Stimulated activated CD4-positive, alpha-beta T cell treated with anti-CD3 and anti-CD28 coated beads, Interleukin-1b, Interleukin-23, amount 100 ng/mL, for 4 hours (primary cell): ENCODE results near the gene CPED1.
"Not testable (repeated sequence)": the region's sequence is repeated elsewhere in the genome, so short reads cannot be mapped to it uniquely, and the experiment has no call there.

ENCODE experiments used
- DNase-seq, 2 donors: peaks; one replicate each; pipeline ENCODE4 v3.0.0-alpha.2; 2020; ENCODE audit warnings: low read depth in 2 of 2

Gene CPED1

DNA sequence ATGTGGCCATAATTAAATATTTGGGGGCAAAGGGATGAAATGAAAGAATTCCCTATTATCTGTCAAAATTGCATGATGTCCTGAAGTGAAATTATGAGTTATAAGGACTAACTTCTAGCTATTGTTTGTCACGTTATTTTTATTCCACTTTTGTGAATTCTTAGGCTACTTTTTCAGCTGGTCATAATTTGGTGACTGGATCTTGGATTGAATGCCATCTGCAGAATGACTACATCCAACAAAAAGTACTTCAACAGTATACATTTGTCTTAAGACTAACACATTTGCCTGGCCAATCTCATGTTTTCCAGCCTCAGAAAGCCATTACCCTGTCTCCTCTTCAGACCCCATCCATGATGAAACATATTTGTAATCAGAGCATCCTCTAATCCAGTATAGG, 292.1 kb downstream of the CPED1 start:
- no peak for DNase-seq

- no peak for DNase-seq
Observed at GRCh38 chr7:121282129-121282528, 293.6 kb downstream of the CPED1 start.

- no peak for DNase-seq
Observed at GRCh38 chr7:121285066-121285667, 296.7 kb downstream of the CPED1 start.

DNA sequence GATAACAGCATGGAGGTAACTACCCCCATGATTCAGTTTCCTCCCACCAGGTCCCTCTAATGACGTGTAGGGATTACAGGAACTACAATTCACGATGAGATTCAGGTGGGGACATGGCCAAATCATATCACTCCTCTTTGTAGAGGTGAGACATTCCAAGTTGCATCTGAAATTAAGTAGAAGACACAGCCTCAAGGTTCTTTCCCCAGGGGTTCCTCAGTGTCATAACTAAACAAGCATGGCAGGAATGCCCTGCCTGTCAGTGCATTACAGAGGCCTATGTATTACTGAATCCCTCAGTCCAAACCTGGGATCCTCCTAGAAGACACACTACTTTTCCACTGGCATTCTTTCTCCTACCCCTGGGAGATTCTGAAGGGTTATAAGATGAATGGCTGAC, 297.7 kb downstream of the CPED1 start:
- no peak for DNase-seq

GRCh38 chr7:121286742-121287734, 298.5 kb downstream of the CPED1 start:
- no peak for DNase-seq

DNA sequence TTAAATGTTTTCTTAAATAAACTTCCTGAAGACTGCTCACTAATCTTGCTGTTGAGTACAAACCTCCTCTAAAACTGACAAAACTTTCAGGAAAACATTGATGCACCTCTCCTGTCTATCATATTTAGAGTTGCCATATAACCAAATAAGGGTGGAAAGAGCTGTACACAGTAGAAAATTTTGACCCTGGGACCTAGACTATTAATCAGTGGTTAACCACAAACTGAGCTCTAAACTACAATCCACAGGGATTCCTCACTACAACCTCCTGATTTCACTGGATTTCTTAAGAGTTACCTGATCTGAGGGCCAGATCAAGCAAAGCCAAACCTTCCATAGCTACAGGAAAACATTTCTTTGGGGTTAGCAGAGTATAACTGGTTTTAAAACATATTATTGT, 300.4 kb downstream of the CPED1 start:
- no peak for DNase-seq

DNA sequence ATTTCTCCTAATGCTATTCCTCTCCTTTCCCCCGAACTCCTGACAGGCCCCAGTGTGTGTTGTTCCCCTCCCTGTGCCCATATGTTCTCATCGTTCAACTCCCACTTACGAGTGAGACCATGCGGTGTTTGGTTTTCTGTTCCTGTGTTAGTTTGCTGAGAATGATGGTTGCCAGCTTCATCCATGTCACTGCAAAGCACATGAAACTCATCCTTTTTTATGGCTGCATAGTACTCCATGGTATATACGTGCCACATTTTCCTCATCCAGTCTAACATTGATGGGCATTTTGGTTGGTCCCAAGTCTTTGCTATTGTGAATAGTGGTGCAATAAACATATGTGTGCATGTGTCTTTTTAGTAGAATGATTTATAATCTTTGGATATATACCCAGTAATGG, 301.4 kb downstream of the CPED1 start:
- DNase-seq: not testable (repeated sequence)

DNA sequence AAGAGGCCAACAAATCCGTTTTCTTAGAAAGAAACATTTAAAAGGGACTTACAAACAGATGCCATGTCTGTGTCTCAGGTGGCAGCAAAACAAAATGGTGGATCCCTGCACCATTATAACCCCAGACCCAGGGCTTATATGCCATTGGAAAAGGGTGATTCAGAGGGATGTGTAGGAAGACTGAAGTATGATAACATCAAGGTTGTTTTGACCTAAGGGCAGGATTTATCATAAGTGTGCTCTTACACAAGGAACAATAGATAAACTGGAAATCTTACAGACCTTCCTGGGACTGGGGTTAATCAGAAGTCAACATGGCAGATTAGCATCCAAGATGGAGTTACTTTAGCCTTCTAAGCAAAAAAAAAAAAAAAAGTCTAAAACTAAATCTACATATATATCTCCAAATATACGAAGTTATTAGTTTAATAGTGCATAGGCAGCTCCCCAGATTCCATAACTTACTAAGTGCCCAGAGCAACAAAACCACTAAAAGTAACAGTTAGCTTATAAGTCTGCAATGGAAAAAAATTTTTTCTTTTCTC, 306.0 kb downstream of the CPED1 start:
- no peak for DNase-seq

- no peak for DNase-seq
Observed at GRCh38 chr7:121297843-121298242, 309.3 kb downstream of the CPED1 start.

DNA sequence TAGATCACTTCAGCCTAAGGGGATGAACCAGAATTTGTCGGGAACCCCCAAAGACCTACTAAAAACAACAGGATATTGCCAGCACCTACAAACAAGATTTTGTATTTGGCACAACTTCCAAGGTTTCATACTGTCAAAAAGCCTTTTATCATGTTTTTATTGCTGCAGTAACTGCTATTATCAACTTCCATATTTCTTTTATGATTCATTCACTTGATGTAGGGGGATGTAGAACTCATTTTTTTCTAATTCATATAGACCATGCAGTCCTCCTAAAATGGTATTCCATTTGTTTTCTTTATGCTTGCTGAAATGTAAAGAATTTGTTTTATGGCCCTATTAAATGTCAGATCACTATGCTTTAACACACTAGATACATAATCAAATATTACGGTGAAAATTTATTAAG, 310.3 kb downstream of the CPED1 start:
- no peak for DNase-seq

DNA sequence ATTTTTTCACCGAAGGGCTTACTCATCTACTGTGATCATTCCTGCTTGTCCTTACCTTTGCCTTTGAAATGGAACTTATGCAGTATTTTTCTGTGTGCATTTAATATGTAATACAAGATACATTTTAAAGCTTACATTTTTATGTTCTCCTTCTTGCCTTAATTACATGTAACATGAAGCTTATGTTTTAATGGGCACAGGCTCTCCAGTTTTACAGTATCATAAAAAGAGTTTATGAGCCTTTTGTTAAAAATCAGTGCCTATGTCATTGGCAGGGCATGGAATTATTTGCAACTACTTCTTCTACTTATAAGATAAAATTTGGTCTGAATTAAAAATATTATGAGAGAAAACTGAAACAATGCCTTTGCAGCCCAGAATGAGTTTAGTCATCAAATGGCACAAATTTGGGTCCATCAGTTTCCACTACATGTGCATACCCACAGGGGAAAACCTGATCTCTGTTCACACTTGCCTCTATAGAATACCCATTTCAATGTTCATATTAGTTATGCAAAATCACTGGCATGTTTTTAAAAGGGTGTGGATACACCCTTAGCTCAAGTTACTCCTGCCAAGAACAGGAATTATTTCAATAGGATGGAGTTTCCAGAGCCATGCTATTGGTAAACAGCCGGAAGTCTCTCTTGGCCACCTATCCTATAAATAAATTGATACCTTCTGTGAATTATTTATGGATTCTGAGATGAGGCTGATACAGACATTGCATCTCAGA, 312.3 kb downstream of the CPED1 start:
- no peak for DNase-seq

DNA sequence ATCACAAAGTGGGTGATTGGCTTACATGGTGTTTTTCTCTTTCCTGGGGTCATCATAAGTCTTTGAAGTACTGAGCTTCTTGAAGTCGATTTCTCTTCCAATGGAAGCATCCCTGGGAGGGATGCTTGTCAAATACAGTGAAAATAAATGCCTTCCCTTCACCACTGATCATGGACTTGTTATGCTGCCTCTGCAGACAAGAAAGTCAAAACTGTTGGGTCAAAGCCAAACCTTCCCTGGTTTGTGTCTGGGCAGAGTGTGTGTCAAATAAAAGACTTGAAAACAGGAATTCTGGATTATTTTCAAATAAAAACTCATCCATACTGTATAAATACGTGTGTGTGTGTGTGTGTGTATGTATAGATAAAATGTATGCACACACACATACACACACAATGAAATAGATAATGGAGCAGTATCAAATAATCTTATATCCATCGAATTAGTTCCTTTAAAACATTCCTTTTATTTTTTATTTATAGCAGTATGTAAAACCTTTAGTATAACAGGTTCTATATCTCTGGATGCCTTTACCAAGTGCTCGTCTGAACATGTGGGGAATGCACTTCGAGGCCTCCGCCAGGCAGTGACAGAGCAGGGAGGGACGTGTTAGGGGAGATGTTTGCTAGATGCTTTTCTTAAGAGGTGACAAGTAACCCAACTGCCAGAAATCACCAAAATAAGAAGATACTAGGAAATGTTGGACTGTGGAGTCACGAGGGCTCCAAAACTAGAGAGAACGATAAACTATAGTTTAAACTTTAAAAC, 313.1 kb downstream of the CPED1 start:
- no peak for DNase-seq

DNA sequence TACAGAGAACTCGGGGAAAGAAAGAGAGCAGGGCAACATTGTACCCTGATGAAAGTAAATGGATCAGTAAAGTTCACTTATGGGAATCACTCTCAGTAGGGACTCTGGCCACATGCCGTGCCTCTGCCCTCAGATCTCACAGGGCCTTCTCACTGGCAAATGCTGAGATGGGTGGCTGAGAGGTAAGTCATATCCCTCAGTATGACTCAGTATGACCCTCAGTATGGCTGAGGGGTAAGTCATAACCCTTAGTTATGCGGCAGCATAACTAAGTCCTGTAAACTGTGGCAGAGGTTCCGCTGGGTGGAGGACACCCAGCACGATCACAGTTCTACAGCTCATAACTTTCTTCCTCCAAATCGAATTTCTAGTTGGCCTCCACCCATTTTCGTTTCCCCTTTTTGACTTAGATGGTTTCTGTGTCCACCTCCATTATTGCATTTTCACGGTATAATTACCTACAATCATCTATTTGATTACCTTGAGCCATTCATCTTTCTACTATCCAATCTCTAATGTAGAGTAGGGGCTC, 313.8 kb downstream of the CPED1 start:
- DNase-seq: no peak

GRCh38 chr7:121303422-121304101, 315.1 kb downstream of the CPED1 start:
- DNase-seq: no peak

DNA sequence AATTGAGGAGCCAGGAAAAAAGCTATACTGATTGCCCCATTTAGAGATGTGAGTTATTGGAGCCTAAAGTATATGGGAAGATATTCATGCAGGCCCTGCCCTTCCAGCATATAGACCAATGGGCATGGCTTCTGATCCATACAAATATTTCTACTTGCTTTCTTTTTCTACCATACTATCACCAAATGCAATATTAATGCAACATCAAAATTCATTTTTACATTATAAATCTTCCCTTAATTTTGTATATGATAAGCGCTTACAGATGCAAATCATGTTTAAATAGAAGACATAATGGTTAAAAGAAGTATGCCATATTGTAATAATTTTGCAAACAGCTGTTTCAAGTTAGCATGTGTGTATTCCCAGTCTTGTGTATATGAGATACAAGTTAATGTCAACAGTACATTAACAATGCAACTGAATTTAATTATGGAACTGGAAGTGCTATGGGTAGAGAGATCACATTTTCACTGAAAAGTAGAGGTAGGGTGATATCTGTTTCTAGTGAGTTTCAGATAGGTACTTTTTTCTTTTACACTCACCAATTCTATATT, 315.7 kb downstream of the CPED1 start:
- no peak for DNase-seq

DNA sequence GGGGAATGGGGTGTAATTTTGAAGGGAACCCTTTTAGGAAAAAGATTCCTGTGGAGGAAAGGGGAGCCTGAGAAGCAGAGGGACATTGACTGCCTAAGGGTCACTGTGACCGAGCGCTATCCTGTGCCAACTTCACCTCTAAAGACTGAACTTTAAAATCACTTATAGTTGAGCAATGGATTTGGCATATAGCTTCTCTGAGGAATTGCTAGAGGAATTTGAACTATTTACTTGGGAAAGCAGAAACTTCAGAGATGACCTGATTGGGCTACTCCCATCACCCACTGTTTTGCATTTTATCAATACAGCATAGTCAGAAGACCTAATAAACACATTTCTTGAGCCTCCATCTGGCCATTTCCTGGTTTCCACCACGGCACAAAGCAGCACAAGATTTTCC, 316.6 kb downstream of the CPED1 start:
- no peak for DNase-seq

DNA sequence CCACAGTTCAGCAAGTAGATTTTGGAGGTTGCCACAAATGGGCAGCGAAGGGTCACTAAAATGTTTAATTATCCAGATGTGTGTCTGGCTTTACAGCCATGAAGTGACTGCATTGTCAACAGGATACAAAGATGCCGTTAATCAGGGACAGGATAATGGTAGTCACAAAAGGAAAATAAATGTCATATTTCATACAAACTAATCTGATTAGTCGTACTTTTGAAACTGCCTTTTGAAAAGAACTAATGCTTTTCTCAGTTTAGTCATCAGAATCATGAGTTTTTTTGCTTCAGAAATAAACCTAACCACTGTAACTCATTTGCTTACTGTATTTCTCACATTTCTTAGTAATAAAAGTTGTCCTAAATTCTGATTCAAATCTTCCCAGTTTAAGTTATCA, 318.1 kb downstream of the CPED1 start:
- no peak for DNase-seq

DNA sequence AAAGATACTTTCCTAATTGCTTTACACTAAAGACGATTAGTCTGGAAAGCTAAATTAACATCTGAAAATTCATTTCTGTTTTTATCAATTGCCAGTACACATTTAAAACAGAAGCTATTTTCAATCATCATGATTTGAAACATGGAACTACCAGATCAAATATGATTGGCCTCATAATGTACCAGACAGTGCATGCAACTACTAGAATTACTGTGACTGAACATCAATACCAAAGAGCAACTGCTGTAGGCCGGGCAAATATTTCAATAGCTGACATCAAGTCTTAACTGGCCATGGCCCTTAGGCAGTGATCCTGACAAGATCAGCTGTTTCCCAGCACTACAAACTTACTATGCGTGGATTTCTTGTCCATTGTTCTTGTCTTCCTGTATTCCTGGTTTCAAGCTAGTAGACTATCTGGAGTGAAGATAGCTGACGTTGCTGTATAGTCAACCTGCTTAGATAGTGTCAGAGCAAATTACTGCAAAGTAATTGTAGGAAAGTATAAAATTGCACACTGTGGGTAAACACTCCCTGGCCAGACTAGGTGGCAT, 318.6 kb downstream of the CPED1 start:
- DNase-seq: no peak

DNA sequence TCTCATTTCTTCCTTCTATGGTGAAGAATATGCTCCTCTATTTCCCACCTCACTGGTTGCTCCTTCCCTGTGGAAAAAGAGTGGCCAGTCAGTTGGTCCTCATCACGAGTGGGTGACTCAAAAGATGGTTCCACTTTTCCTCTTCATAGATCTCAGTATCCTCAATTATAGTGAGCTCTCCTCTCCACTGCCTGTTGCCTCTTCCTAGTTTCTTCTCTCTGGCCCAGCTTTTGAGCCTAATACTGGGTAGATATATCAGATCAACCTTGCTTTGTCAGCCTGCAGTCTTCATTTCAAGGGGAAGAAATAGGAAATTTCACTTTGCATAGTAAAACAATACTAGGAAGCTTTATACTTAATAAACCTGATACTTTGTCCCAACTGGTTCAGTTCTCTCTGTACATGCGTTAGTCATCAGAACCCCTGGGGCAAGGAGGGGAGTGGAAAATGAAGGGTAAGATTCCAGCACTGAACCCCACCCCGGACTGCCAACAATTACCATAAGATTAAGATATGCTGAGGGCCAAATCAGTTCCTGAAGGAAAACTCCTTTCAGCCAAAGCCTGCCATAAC, 324.8 kb downstream of the CPED1 start:
- no peak for DNase-seq
